Measurements from ENCODE around the gene RABL6.
"Not testable (repeated sequence)": the region's sequence is repeated elsewhere in the genome, so short reads cannot be mapped to it uniquely, and the experiment has no call there.

The RABL6 gene

GRCh38 chr9:136796775-136797347 lies 10.9 kb upstream of the RABL6 start:
- not testable (repeated sequence) for DNase-seq

- no peak for DNase-seq
Measured at GRCh38 chr9:136798708-136799078, 9.1 kb upstream of the RABL6 start.

GRCh38 chr9:136799079-136799853 lies 8.5 kb upstream of the RABL6 start:
- DNase-seq: no peak

- peak; percentile 65 to 69 for DNase-seq
Measured at GRCh38 chr9:136799854-136800657, 7.7 kb upstream of the RABL6 start.

- no peak for DNase-seq
Measured at GRCh38 chr9:136802321-136802720, 5.4 kb upstream of the RABL6 start.

GRCh38 chr9:136803009-136803550 lies 4.7 kb upstream of the RABL6 start:
- DNase-seq: not testable (repeated sequence)

- DNase-seq: no peak
Measured at GRCh38 chr9:136803551-136804508, 3.9 kb upstream of the RABL6 start.

- no peak for DNase-seq
Measured at GRCh38 chr9:136804509-136805206, 3.1 kb upstream of the RABL6 start.

GRCh38 chr9:136805207-136805740 lies 2.5 kb upstream of the RABL6 start:
- DNase-seq: no peak

- DNase-seq: no peak
Measured at GRCh38 chr9:136806067-136806466, 1.7 kb upstream of the RABL6 start.

- no peak for DNase-seq
Measured at GRCh38 chr9:136806631-136807201, 1.0 kb upstream of the RABL6 start.

- no peak for DNase-seq
Measured at GRCh38 chr9:136808075-136808805, 492 bp downstream of the RABL6 start.

- DNase-seq: peak; percentile 47 to 58
Measured at GRCh38 chr9:136808806-136809158, 1.0 kb downstream of the RABL6 start.

- no peak for DNase-seq
Measured at GRCh38 chr9:136814725-136815421, 7.1 kb downstream of the RABL6 start.

GRCh38 chr9:136815422-136815782 lies 7.7 kb downstream of the RABL6 start:
- no peak for DNase-seq

- no peak for DNase-seq
Measured at GRCh38 chr9:136820971-136821825, 13.4 kb downstream of the RABL6 start.

GRCh38 chr9:136821826-136822544 lies 14.2 kb downstream of the RABL6 start:
- DNase-seq: no peak

Measured in Kasumi-1 (cell line).